ENCODE measurements around the gene LUC7L2. TPM values are rescaled to one million over a fixed set of nuclear protein-coding genes. Genes with fewer than 3 reads are reported as not detected.

The LUC7L2 gene
- total and polyA plus RNA-seq, 9 of the 15 experiments (the other 6 are each of a cell fraction or from before 2014, with no cell fraction given), result 56.1 to 207 (median 141) TPM

- TF ChIP-seq TSHZ1 (CRISPR knock-in tag; IDR thresholded peaks at IDR 0.05), result no peak
- TF ChIP-seq ETS1 (conservative IDR thresholded peaks at IDR 0.05; ENCODE audit: control insufficient read depth, low read depth, low read length), result peak; percentile 96
- TF ChIP-seq IFI16 (CRISPR knock-in tag; IDR thresholded peaks at IDR 0.05), result no peak
- TF ChIP-seq MAFF (IDR thresholded peaks at IDR 0.05; ENCODE audit: low read length), result peak; percentile 47; the same call in 1 of the 2 replicates
- peak; percentile 86; the same call in 1 of the 2 replicates for TF ChIP-seq ZHX1 (conservative IDR thresholded peaks at IDR 0.05; ENCODE audit: low read length)
- peak; percentile 60; the same call in 1 of the 2 replicates for TF ChIP-seq ZNF232 (CRISPR knock-in tag; IDR thresholded peaks at IDR 0.05)
- TF ChIP-seq E2F5 (CRISPR knock-in tag; IDR thresholded peaks at IDR 0.05), result no peak
- no peak for TF ChIP-seq SIRT6 (IDR thresholded peaks at IDR 0.05; ENCODE audit: low read depth, low read length)
- no peak for TF ChIP-seq NR0B1 (IDR thresholded peaks at IDR 0.05; ENCODE audit: partially characterized antibody)
- TF ChIP-seq ZKSCAN1 (IDR thresholded peaks at IDR 0.05; ENCODE audit: low read depth, low read length), result peak; percentile 71
- no peak for TF ChIP-seq HNRNPUL1 (IDR thresholded peaks at IDR 0.05; ENCODE audit: low read length)
- TF ChIP-seq SRSF7 (optimal IDR thresholded peaks at IDR 0.05; ENCODE audit: low read depth, low read length), result no peak
- TF ChIP-seq RBM14 (IDR thresholded peaks at IDR 0.05; ENCODE audit: borderline replicate concordance, insufficient read depth, low read depth, low read length), result no peak
- peak; percentile 63 for TF ChIP-seq TAF1 (IDR thresholded peaks at IDR 0.05; ENCODE audit: control insufficient read depth, extremely low read depth, insufficient read depth, low read length, severe bottlenecking)
- peak; percentile 98 for TF ChIP-seq POLR2B (IDR thresholded peaks at IDR 0.05; ENCODE audit: low read depth, partially characterized antibody)
- peak; percentile 89 to 97 for TF ChIP-seq KDM1A (IDR thresholded peaks at IDR 0.05)
- TF ChIP-seq POLR2A (conservative IDR thresholded peaks at IDR 0.05), result peak; percentile 89
- TF ChIP-seq SMARCB1 (IDR thresholded peaks at IDR 0.05; ENCODE audit: insufficient read length, low read depth), result no peak
Measured at GRCh38 chr7:139340037-139340807, 19.5 kb upstream of the LUC7L2 start (continued).
